H1 (cell line): Measurements from ENCODE around the gene SON. TPM values are rescaled to one million over a fixed set of nuclear protein-coding genes. Genes with fewer than 3 reads are reported as not detected.

Experiments
- CTCF ChIA-PET: fragments of 300-600 bp; sonication (Branson Sonifier 250); formaldehyde crosslinking; loops from one replicate; lab custom pipeline; 2021; ENCODE audit not compliant: partially characterized antibody; lab: Charles Lee
- POLR2A ChIA-PET: fragments of 300-600 bp; sonication (Branson Sonifier 250); formaldehyde crosslinking; loops from one replicate; lab custom pipeline; 2021; ENCODE audit warnings: inconsistent platforms; ENCODE audit not compliant: partially characterized antibody; lab: Charles Lee
- DNase-seq, 2 experiments: peaks; one replicate each; pipeline versions ENCODE4 v3.0.0 to v3.0.0-alpha.2; 2010 to 2022; ENCODE audit warnings: low spot score in 2 of 2, low read depth in 1 of 2, mixed read lengths in 1 of 2
- FAIRE-seq: peaks from 2 replicates; lab custom pipeline; 2011; peaks lifted over from hg19 to GRCh38; lab: Jason Lieb, UNC
- H2AFZ ChIP-seq: 2 replicates; pipeline ENCODE4 v1.8.1; 2012; ENCODE audit warnings: low read length, inconsistent platforms
- H2AK5ac ChIP-seq: 2 replicates; pipeline ENCODE4 v1.6.1; 2013; ENCODE audit warnings: low read depth, low read length
- H2BK120ac ChIP-seq: replicated peaks from 2 replicates; pipeline ENCODE3; 2013; ENCODE audit warnings: low read depth, low read length, inconsistent platforms
- H2BK12ac ChIP-seq: 2 replicates; pipeline ENCODE4 v1.6.1; 2013; ENCODE audit warnings: low read depth, low read length
- H2BK15ac ChIP-seq: 2 replicates; pipeline ENCODE4 v1.6.1; 2013; ENCODE audit warnings: low read length
- H2BK20ac ChIP-seq: 2 replicates; pipeline ENCODE4 v1.6.1; 2013; ENCODE audit warnings: low read length
- H2BK5ac ChIP-seq: 2 replicates; pipeline ENCODE4 v1.6.1; 2013; ENCODE audit warnings: low read depth, low read length
- H3K14ac ChIP-seq: 2 replicates; pipeline ENCODE4 v1.6.1; 2013; ENCODE audit warnings: inconsistent platforms; ENCODE audit not compliant: insufficient read length
- H3K18ac ChIP-seq: 2 replicates; pipeline ENCODE4 v1.6.1; 2013; ENCODE audit warnings: low read length; ENCODE audit errors: extremely low read depth
- H3K23ac ChIP-seq: 2 replicates; pipeline ENCODE4 v1.6.1; 2013; ENCODE audit warnings: inconsistent platforms; ENCODE audit not compliant: insufficient read length
- H3K23me2 ChIP-seq: 2 replicates; pipeline ENCODE4 v1.6.1; 2013; ENCODE audit warnings: low read depth, low read length
- H3K27ac ChIP-seq: 2 replicates; pipeline ENCODE4 v1.6.1; 2011; ENCODE audit warnings: low read depth, low read length, inconsistent platforms
- H3K27me3 ChIP-seq, 4 experiments: replicated peaks in 1 of 4; 1 replicate in 1 of 4; 2 replicates in 3 of 4; pipeline versions ENCODE4 v1.6.1 to v1.8.1; 2011 to 2013; ENCODE audit warnings: low read length in 3 of 4, mild to moderate bottlenecking in 3 of 4, inconsistent platforms in 2 of 4, mixed read lengths in 2 of 4, moderate library complexity in 1 of 4; ENCODE audit not compliant: control insufficient read depth in 3 of 4, insufficient read depth in 3 of 4; ENCODE audit errors: extremely low read depth in 1 of 4
- H3K36me3 ChIP-seq, 4 experiments: 2 replicates each; pipeline versions ENCODE4 v1.6.1 to v1.8.1; 2011 to 2013; ENCODE audit warnings: mild to moderate bottlenecking in 4 of 4, low read length in 3 of 4, moderate library complexity in 2 of 4, control low read depth in 1 of 4, inconsistent platforms in 1 of 4; ENCODE audit not compliant: insufficient read depth in 4 of 4, control insufficient read depth in 2 of 4
- H3K4ac ChIP-seq: replicated peaks from 2 replicates; pipeline ENCODE3; 2013; ENCODE audit warnings: low read length, low read depth, mixed read lengths, inconsistent platforms; ENCODE audit not compliant: insufficient read length
- H3K4me1 ChIP-seq, 4 experiments: replicated peaks in 1 of 4; 1 replicate in 1 of 4; 2 replicates in 3 of 4; pipeline versions ENCODE4 v1.6.1 to v1.8.1; 2011 to 2013; ENCODE audit warnings: low read length in 3 of 4, inconsistent platforms in 2 of 4, mixed read lengths in 1 of 4; ENCODE audit not compliant: insufficient read depth in 4 of 4, control insufficient read depth in 3 of 4
- H3K4me2 ChIP-seq, 2 experiments: 2 replicates each; pipeline versions ENCODE4 v1.6.1 to v1.8.1; 2011 to 2013; ENCODE audit warnings: low read depth in 2 of 2, low read length in 2 of 2, control low read depth in 1 of 2, inconsistent platforms in 1 of 2, mild to moderate bottlenecking in 1 of 2; ENCODE audit not compliant: insufficient read depth in 1 of 2
- H3K4me3 ChIP-seq, 4 experiments: fragments of 200-600, 300-600 bp in 1 of 4; sonication (generic), shearing (Covaris generic), sonication (Bioruptor Twin) in 1 of 4; 2 replicates each; pipeline versions ENCODE4 v1.5.1 to v1.8.1; 2011 to 2016; ENCODE audit warnings: low read length in 4 of 4, low read depth in 3 of 4, control low read depth in 2 of 4, inconsistent platforms in 2 of 4, mild to moderate bottlenecking in 2 of 4, mixed read lengths in 1 of 4, moderate library complexity in 1 of 4; ENCODE audit not compliant: insufficient read depth in 2 of 4; ENCODE audit errors: extremely low read depth in 1 of 4
- H3K56ac ChIP-seq: replicated peaks from 2 replicates; pipeline ENCODE3; 2013; ENCODE audit warnings: low read depth, mild to moderate bottlenecking, mixed read lengths, low read length, inconsistent platforms; ENCODE audit not compliant: insufficient read length
- H3K79me1 ChIP-seq: 2 replicates; pipeline ENCODE4 v1.6.1; 2013; ENCODE audit warnings: low read depth, low read length, control low read depth
- H3K79me2 ChIP-seq, 2 experiments: 2 replicates each; pipeline versions ENCODE4 v1.6.1 to v1.8.1; 2012 to 2013; ENCODE audit warnings: low read length in 2 of 2, mild to moderate bottlenecking in 2 of 2, inconsistent platforms in 1 of 2; ENCODE audit not compliant: insufficient read depth in 2 of 2, control insufficient read depth in 1 of 2
- H3K9ac ChIP-seq, 4 experiments: replicated peaks in 1 of 4; 1 replicate in 1 of 4; 2 replicates in 3 of 4; pipeline versions ENCODE4 v1.6.1 to v1.8.1; 2011 to 2013; ENCODE audit warnings: low read depth in 3 of 4, low read length in 3 of 4, control low read depth in 2 of 4, mild to moderate bottlenecking in 2 of 4, moderate library complexity in 2 of 4, inconsistent platforms in 1 of 4; ENCODE audit errors: extremely low read depth in 1 of 4
- H3K9me3 ChIP-seq, 2 experiments: 2 replicates each; pipeline versions ENCODE4 v1.6.1 to v1.8.1; 2012 to 2013; ENCODE audit warnings: mild to moderate bottlenecking in 2 of 2, moderate library complexity in 2 of 2, control low read depth in 1 of 2, inconsistent platforms in 1 of 2, low read depth in 1 of 2, low read length in 1 of 2, mixed read lengths in 1 of 2; ENCODE audit not compliant: insufficient read depth in 2 of 2
- H4K20me1 ChIP-seq, 2 experiments: replicated peaks in 1 of 2; 2 replicates each; pipeline versions ENCODE3 to v1.8.1; 2011 to 2013; ENCODE audit warnings: inconsistent platforms in 2 of 2, low read length in 2 of 2, mild to moderate bottlenecking in 1 of 2; ENCODE audit not compliant: insufficient read depth in 2 of 2, control insufficient read depth in 1 of 2
- H4K5ac ChIP-seq: 2 replicates; pipeline ENCODE4 v1.6.1; 2013; ENCODE audit warnings: low read length, low read depth, mixed read lengths, inconsistent platforms; ENCODE audit not compliant: insufficient read length
- H4K8ac ChIP-seq: 2 replicates; pipeline ENCODE4 v1.8.0; 2013; ENCODE audit warnings: mild to moderate bottlenecking, moderate library complexity, low read length, inconsistent platforms; ENCODE audit not compliant: insufficient read depth; ENCODE audit errors: extremely low read depth
- H4K91ac ChIP-seq: replicated peaks from 2 replicates; pipeline ENCODE3; 2013; ENCODE audit warnings: low read length, mixed read lengths, inconsistent platforms; ENCODE audit not compliant: insufficient read length
- BCL11A ChIP-seq, 2 experiments: IDR thresholded peaks; one replicate each; pipeline ENCODE4 v1.6.1; 2011; ENCODE audit warnings: low read depth in 2 of 2, low read length in 2 of 2, mild to moderate bottlenecking in 2 of 2
- CBX5 ChIP-seq: fragments of 300-800, 300-1000 bp; sonication (generic); IDR thresholded peaks from 2 replicates; pipeline ENCODE4 v1.7.1; 2016; ENCODE audit warnings: antibody characterized with exemption, low read length, low read depth
- CTBP2 ChIP-seq: IDR thresholded peaks from 2 replicates; pipeline ENCODE4 v1.7.0; 2011; ENCODE audit warnings: borderline replicate concordance, mild to moderate bottlenecking, moderate library complexity, mixed read lengths, low read length; ENCODE audit not compliant: insufficient read depth, insufficient read length
- HDAC6 ChIP-seq: IDR thresholded peaks from one replicate; pipeline ENCODE4 v1.7.1; 2012; ENCODE audit warnings: low read depth, mild to moderate bottlenecking, inconsistent platforms, low read length, moderate library complexity
- POU5F1 ChIP-seq: IDR thresholded peaks from 2 replicates; pipeline ENCODE4 v1.6.1; 2011; ENCODE audit warnings: low read depth, mild to moderate bottlenecking, low read length, moderate library complexity
- USF2 ChIP-seq: IDR thresholded peaks from 2 replicates; pipeline ENCODE4 v1.6.1; 2011; ENCODE audit warnings: low read length, improper control_type of control experiment
- polyA plus RNA-seq, 7 experiments: library from polyadenylated mRNA; depleted of rRNA in 3 of 7; stranded (reverse) in 5 of 7; unstranded in 2 of 7; fragments of >200 nt in 5 of 7; fragments of 200-250 nt in 2 of 7; gene quantifications; 1 replicate in 5 of 7; 2 replicates in 1 of 7; 4 replicates in 1 of 7; pipeline versions ENCODE4 v1.2.1 to v1.2.3, GENCODE V29; 2011 to 2013; ENCODE audit warnings: missing spikeins in 2 of 7, mixed read lengths in 2 of 7
- total RNA-seq: library from RNA; stranded (reverse); fragmentation: NEBNext Ultra II Directional; extraction: Animal tissue kit (Norgen Biotek cat#: 25700); gene quantifications from 2 replicates; pipeline ENCODE4 v1.2.1, GENCODE V29; 2021

The SON gene
- total and polyA plus RNA-seq, 2 of the 8 experiments (the other 6 are each of a cell fraction or from before 2014, with no cell fraction given) = 122 to 274 TPM

GRCh38 chr21:33560965-33561364 lies 18.1 kb downstream of the SON start:
- FAIRE-seq = no peak
- no peak overlapping the region for H2AFZ ChIP-seq
- no peaks in the 10 kb centered on the region for H3K9me3 ChIP-seq
- no peak overlapping the region for H3K23ac ChIP-seq
- ChIA-PET POLR2A (interaction anchor here (1.6 to 7.4 kb wide), 2 partner anchors 18 to 42 kb away, joined by 3 to 64 read pairs; partner anchors contain the start of genes GART and SON), CTCF (no interaction called here)
- no peak overlapping the region for H3K27ac ChIP-seq
- H2BK15ac ChIP-seq = no peak overlapping the region
- H3K23me2 ChIP-seq = no peaks in the 10 kb centered on the region
- H3K4ac ChIP-seq = no peak overlapping the region
- H2BK12ac ChIP-seq = no peak overlapping the region
- H4K91ac ChIP-seq = no peak overlapping the region
- no peak overlapping the region for H3K4me2 ChIP-seq
- no peaks in the 10 kb centered on the region for H3K79me1 ChIP-seq
- peaks cover 6 to 53% of the 10 kb centered on the region in 2 experiments for H3K79me2 ChIP-seq
- peaks cover 20 to 74% (median 51%) of the 10 kb centered on the region in 4 experiments for H3K36me3 ChIP-seq
- H4K8ac ChIP-seq = no peak overlapping the region
- no peak overlapping the region for H3K9ac ChIP-seq
- no peak overlapping the region for H3K14ac ChIP-seq
- no peak overlapping the region for H3K56ac ChIP-seq
- no peak overlapping the region for H4K5ac ChIP-seq
- no peak overlapping the region for H2BK20ac ChIP-seq
- H4K20me1 ChIP-seq = peaks cover 13 to 14% of the 10 kb centered on the region in 2 experiments
- no peak overlapping the region for H3K18ac ChIP-seq
- H3K27me3 ChIP-seq = no peaks in the 10 kb centered on the region
- DNase-seq = no peak
- no peak overlapping the region for H2AK5ac ChIP-seq
- H2BK5ac ChIP-seq = no peak overlapping the region
- H3K4me3 ChIP-seq = no peak overlapping the region
- H2BK120ac ChIP-seq = no peak overlapping the region
- no peaks in the 10 kb centered on the region for H3K4me1 ChIP-seq
- TF ChIP-seq HDAC6 = no peak
- TF ChIP-seq CBX5 = no peak
- no peak for TF ChIP-seq CTBP2
- TF ChIP-seq USF2 = no peak
- TF ChIP-seq POU5F1 = no peak
- no peak for TF ChIP-seq BCL11A (IDR thresholded peaks at IDR 0.05; ENCODE audit: low read depth in 2 of 2, low read length in 2 of 2)
